IMR-90 (cell line): ENCODE measurements around the gene TMCC3. TPM values are rescaled to one million over a fixed set of nuclear protein-coding genes. Genes with fewer than 3 reads are reported as not detected.

Source experiments
- ATAC-seq: fragments of 200-7000 bp; cut with Tn5 transposase; 2 replicates; pipeline ENCODE4 v1.9.1; 2020; ENCODE audit warnings: low read depth, mild to moderate bottlenecking, moderate library complexity
- BruUV-seq: library from RNA; stranded (reverse); fragments of 400-500 nt; replicated peaks from 2 replicates; lab custom pipeline; 2021; lab: Mats Ljungman, UMichigan
- CTCF ChIA-PET: fragments of 300-600 bp; formaldehyde crosslinking; extraction: SDS; loops from one replicate; lab custom pipeline; 2021; ENCODE audit warnings: antibody characterized with exemption; lab: Yijun Ruan, JAX
- POLR2A ChIA-PET: fragments of 300-600 bp; sonication (Branson Sonifier 250); formaldehyde crosslinking; loops from one replicate; lab custom pipeline; 2022; ENCODE audit warnings: antibody characterized with exemption; ENCODE audit not compliant: unreplicated experiment; lab: Charles Lee
- DNase-seq: peaks from one replicate; pipeline ENCODE4 v3.0.0; 2013
- H2AFZ ChIP-seq: replicated peaks from 2 replicates; pipeline ENCODE3; 2013; ENCODE audit warnings: low read length, mild to moderate bottlenecking; ENCODE audit not compliant: poor library complexity
- H2AK5ac ChIP-seq: 2 replicates; pipeline ENCODE4 v1.6.1; 2013; ENCODE audit warnings: low read depth, low read length, inconsistent platforms
- H2AK9ac ChIP-seq: replicated peaks from 2 replicates; pipeline ENCODE3; 2013; ENCODE audit warnings: mild to moderate bottlenecking, low read depth, low read length, moderate library complexity; ENCODE audit not compliant: poor library complexity
- H2BK120ac ChIP-seq: 2 replicates; pipeline ENCODE4 v1.6.1; 2013; ENCODE audit warnings: low read depth, low read length, inconsistent platforms
- H2BK15ac ChIP-seq: 3 replicates; pipeline ENCODE4 v1.6.1; 2013; ENCODE audit warnings: low read depth, low read length, inconsistent platforms
- H2BK20ac ChIP-seq: 2 replicates; pipeline ENCODE4 v1.6.1; 2013; ENCODE audit warnings: low read depth, mild to moderate bottlenecking, inconsistent platforms, low read length, moderate library complexity
- H2BK5ac ChIP-seq: 2 replicates; pipeline ENCODE4 v1.6.1; 2013; ENCODE audit warnings: mild to moderate bottlenecking, low read depth, low read length, inconsistent platforms; ENCODE audit not compliant: poor library complexity, severe bottlenecking
- H3K14ac ChIP-seq: replicated peaks from 2 replicates; pipeline ENCODE4 v1.6.1; 2013; ENCODE audit warnings: low read depth, low read length, inconsistent platforms
- H3K18ac ChIP-seq: 2 replicates; pipeline ENCODE4 v1.6.1; 2013; ENCODE audit warnings: low read depth, low read length, control low read depth
- H3K23ac ChIP-seq: 2 replicates; pipeline ENCODE4 v1.6.1; 2013; ENCODE audit warnings: low read depth, low read length, inconsistent platforms
- H3K27ac ChIP-seq: 2 replicates; pipeline ENCODE4 v1.5.1; 2013; ENCODE audit warnings: mild to moderate bottlenecking, control low read depth, low read length; ENCODE audit not compliant: insufficient read depth
- H3K27me3 ChIP-seq: 2 replicates; pipeline ENCODE4 v1.6.1; 2013; ENCODE audit warnings: low read length; ENCODE audit not compliant: control insufficient read depth, insufficient read depth
- H3K36me3 ChIP-seq: 2 replicates; pipeline ENCODE4 v1.6.1; 2013; ENCODE audit warnings: low read length, mixed read lengths; ENCODE audit not compliant: control insufficient read depth, insufficient read depth
- H3K4ac ChIP-seq: 2 replicates; pipeline ENCODE4 v1.6.1; 2013; ENCODE audit warnings: low read depth, low read length, inconsistent platforms
- H3K4me1 ChIP-seq: 2 replicates; pipeline ENCODE4 v1.6.1; 2013; ENCODE audit warnings: low read length, mixed read lengths; ENCODE audit not compliant: control insufficient read depth, insufficient read depth
- H3K4me2 ChIP-seq: 2 replicates; pipeline ENCODE4 v1.6.1; 2013; ENCODE audit warnings: low read depth, mild to moderate bottlenecking, control low read depth, low read length, moderate library complexity
- H3K4me3 ChIP-seq: 2 replicates; pipeline ENCODE4 v1.5.1; 2013; ENCODE audit warnings: low read depth, mild to moderate bottlenecking, control low read depth, low read length, moderate library complexity; ENCODE audit not compliant: insufficient read depth
- H3K56ac ChIP-seq: 2 replicates; pipeline ENCODE4 v1.6.1; 2013; ENCODE audit warnings: low read length, inconsistent platforms; ENCODE audit not compliant: insufficient read depth; ENCODE audit errors: extremely low read depth
- H3K79me1 ChIP-seq, 2 experiments: 2 replicates each; pipeline ENCODE4 v1.6.1; 2013; ENCODE audit warnings: low read length in 2 of 2, inconsistent platforms in 1 of 2, low read depth in 1 of 2
- H3K9ac ChIP-seq: 2 replicates; pipeline ENCODE4 v1.6.1; 2013; ENCODE audit warnings: low read depth, low read length, control low read depth
- H3K9me1 ChIP-seq: 2 replicates; pipeline ENCODE4 v1.6.1; 2013; ENCODE audit warnings: low read length, inconsistent platforms; ENCODE audit not compliant: insufficient read depth
- H3K9me3 ChIP-seq: 2 replicates; pipeline ENCODE4 v1.6.1; 2013; ENCODE audit warnings: low read length; ENCODE audit not compliant: control insufficient read depth, insufficient read depth
- H4K20me1 ChIP-seq: 2 replicates; pipeline ENCODE4 v1.6.1; 2013; ENCODE audit warnings: low read length, inconsistent platforms; ENCODE audit not compliant: insufficient read depth
- H4K5ac ChIP-seq: 2 replicates; pipeline ENCODE4 v1.6.1; 2013; ENCODE audit warnings: mild to moderate bottlenecking, low read depth, low read length, control low read depth
- H4K8ac ChIP-seq, 2 experiments: 2 replicates each; pipeline ENCODE4 v1.6.1; 2013; ENCODE audit warnings: low read depth in 2 of 2, low read length in 2 of 2, control low read depth in 1 of 2, inconsistent platforms in 1 of 2
- H4K91ac ChIP-seq: 2 replicates; pipeline ENCODE4 v1.6.1; 2013; ENCODE audit warnings: low read depth, low read length, inconsistent platforms; ENCODE audit not compliant: insufficient read depth
- BHLHE40 ChIP-seq: fragments of 150-350 bp; IDR thresholded peaks from 2 replicates; pipeline ENCODE4 v1.6.1; 2016; ENCODE audit warnings: mild to moderate bottlenecking, low read depth, low read length
- CHD1 ChIP-seq: IDR thresholded peaks from 2 replicates; pipeline ENCODE4 v1.6.1; 2012; ENCODE audit warnings: low read depth, low read length, improper control_type of control experiment
- RFX5 ChIP-seq: IDR thresholded peaks from 2 replicates; pipeline ENCODE4 v1.8.0; 2012; ENCODE audit warnings: low read depth, mild to moderate bottlenecking, low read length, moderate library complexity
- WGBS, 2 experiments: methylation state at CpG; one replicate each; pipeline versions ENCODE4 v1.1.5 to v1.1.7; 2013; ENCODE audit warnings: missing lambda C conversion rate in 2 of 2; ENCODE audit not compliant: insufficient read length in 1 of 2; ENCODE audit errors: extremely low coverage in 2 of 2; 5-methylcytosine and 5-hydroxymethylcytosine counted together
- dilution Hi-C: fragments of 300-500 bp; cut with HindIII; formaldehyde crosslinking; loops from one replicate; pipeline ENCODE4 v1.14.3; 2018; ENCODE audit warnings: low sequenced_read_pairs; ENCODE audit not compliant: unreplicated experiment
- in situ Hi-C: fragments of 300-500 bp; cut with MboI; formaldehyde crosslinking; loops from 3 replicates; pipeline ENCODE4 v1.14.3; 2019; ENCODE audit warnings: low sequenced_read_pairs, inconsistent platforms, mixed read lengths
- intact Hi-C: fragments of 100-400 bp; cut with micrococcal nuclease; formaldehyde crosslinking; loops from 2 replicates; pipeline ENCODE4 v1.10.0; 2022
- polyA plus RNA-seq, 3 experiments: library from polyadenylated mRNA; depleted of rRNA; stranded (reverse); fragments of >200 nt; gene quantifications; 2 replicates each; pipeline ENCODE4 v1.2.3, GENCODE V29; 2012; ENCODE audit warnings: low replicate concordance in 1 of 3
- total RNA-seq: library from RNA; depleted of rRNA; stranded (reverse); fragments of >200 nt; gene quantifications from 2 replicates; pipeline ENCODE4 v1.2.3, GENCODE V29; 2012

TMCC3 gene
- total and polyA plus RNA-seq, 2 of the 4 experiments (the other 2 are of a cell fraction): 0.14 to 0.36 TPM

DNA sequence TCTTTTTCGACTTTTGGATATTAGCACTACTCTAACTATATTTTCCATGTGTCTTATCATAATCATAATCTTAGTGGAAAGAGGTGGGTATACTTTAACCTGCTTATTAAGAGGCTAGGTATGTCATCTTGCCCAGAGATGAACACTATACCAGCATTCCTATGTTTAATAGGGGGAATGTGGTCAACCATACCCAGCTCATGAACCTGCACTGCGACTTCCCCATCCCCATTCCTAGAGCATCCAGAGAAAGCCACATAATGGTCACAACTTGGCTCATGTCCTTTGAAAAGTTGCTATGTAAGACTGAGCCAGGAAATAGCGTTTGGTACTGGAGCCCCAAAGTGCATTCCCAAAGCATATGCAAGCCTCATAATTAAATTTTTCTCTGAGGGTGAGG lies 55.2 kb downstream of the TMCC3 start:
- H2BK15ac ChIP-seq: no peak overlapping the region
- no peak overlapping the region for H3K18ac ChIP-seq
- no peak overlapping the region for H2AK9ac ChIP-seq
- no peak overlapping the region for H2AK5ac ChIP-seq
- intact Hi-C loops: no loop called here
- no CpG with 5 or more reads among the region's 3 CpGs for WGBS, 2 experiments
- no peak overlapping the region for H4K8ac ChIP-seq
- H3K56ac ChIP-seq: no peak overlapping the region
- dilution Hi-C loops: no loop called here
- H3K27ac ChIP-seq: no peak overlapping the region
- no peak for ATAC-seq
- no peak overlapping the region for H3K4me3 ChIP-seq
- no peak for DNase-seq
- no peaks in the 10 kb centered on the region for H3K79me1 ChIP-seq
- H2BK5ac ChIP-seq: no peak overlapping the region
- H4K5ac ChIP-seq: no peak overlapping the region
- ChIA-PET POLR2A (no interaction called here), CTCF (no interaction called here)
- no peak overlapping the region for H2BK20ac ChIP-seq
- H3K4me1 ChIP-seq: no peaks in the 10 kb centered on the region
- H3K14ac ChIP-seq: no peak overlapping the region
- no peaks in the 10 kb centered on the region for H3K36me3 ChIP-seq
- no peak overlapping the region for H3K4ac ChIP-seq
- TF ChIP-seq BHLHE40 (no peak), RFX5 (no peak), CHD1 (no peak)
- no peaks in the 10 kb centered on the region for H3K9me3 ChIP-seq
- H3K4me2 ChIP-seq: no peak overlapping the region
- H2BK120ac ChIP-seq: no peak overlapping the region
- in situ Hi-C loops: no loop called here
- peaks cover 9% of the 10 kb centered on the region for H3K27me3 ChIP-seq
- no peaks in the 10 kb centered on the region for H4K20me1 ChIP-seq
- H3K9me1 ChIP-seq: no peaks in the 10 kb centered on the region
- no peak overlapping the region for H3K23ac ChIP-seq
- no peak overlapping the region for H2AFZ ChIP-seq
- no peak overlapping the region for H4K91ac ChIP-seq
- no TSS peak for BruUV-seq
- H3K9ac ChIP-seq: no peak overlapping the region
